Measurements from ENCODE around the gene CSNK2A2.

CSNK2A2 gene

DNA sequence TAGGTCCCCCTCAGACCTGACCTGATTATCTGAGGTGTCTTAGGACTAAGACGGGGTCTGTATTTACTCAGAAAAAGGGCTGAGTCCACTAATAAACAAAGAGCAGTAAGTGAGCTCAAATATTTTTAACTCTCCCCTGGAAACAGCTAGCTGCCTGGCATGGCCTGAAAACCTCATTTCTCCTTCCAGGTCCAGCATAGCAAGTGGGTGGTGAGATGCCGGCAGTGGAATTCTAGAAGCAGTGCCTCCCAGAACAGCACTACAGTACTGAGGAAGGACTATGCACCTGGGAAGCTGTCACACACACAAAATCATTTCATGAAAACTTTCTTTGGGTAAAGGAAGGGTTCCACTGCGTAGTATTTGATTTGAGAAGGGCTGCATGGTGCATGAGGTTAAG is 39.2 kb downstream of the CSNK2A2 start:
- no peak for DNase-seq
- Histone ChIP-seq H2AFZ (ENCODE audit: low read length) (no peak overlapping the region), H3K4me3 (ENCODE audit: low read length) (no peak overlapping the region), H3K9ac (ENCODE audit: low read length) (no peak overlapping the region), H3K4me1 (ENCODE audit: low read length) (no peaks in the 10 kb centered on the region), H3K36me3 (replicated peaks; ENCODE audit: insufficient read depth, low read length) (peaks cover under 1% of the 10 kb centered on the region), H3F3A (ENCODE audit: insufficient read depth, low read length) (no peaks in the 10 kb centered on the region), H3K4me2 (ENCODE audit: low read depth, low read length) (no peak overlapping the region), H3K79me2 (ENCODE audit: low read length) (no peaks in the 10 kb centered on the region), H3K9me2 (replicated peaks; ENCODE audit: insufficient read depth, low read length) (no peaks in the 10 kb centered on the region), H3K27me3 (replicated peaks; ENCODE audit: insufficient read depth, low read length) (no peaks in the 10 kb centered on the region), H3K9me3 (replicated peaks; ENCODE audit: insufficient read depth, low read length) (no peaks in the 10 kb centered on the region), H3K27ac (ENCODE audit: low read length) (no peak overlapping the region), H4K20me1 (ENCODE audit: insufficient read depth, low read length) (no peaks in the 10 kb centered on the region)
- TF ChIP-seq, protein P1, sequence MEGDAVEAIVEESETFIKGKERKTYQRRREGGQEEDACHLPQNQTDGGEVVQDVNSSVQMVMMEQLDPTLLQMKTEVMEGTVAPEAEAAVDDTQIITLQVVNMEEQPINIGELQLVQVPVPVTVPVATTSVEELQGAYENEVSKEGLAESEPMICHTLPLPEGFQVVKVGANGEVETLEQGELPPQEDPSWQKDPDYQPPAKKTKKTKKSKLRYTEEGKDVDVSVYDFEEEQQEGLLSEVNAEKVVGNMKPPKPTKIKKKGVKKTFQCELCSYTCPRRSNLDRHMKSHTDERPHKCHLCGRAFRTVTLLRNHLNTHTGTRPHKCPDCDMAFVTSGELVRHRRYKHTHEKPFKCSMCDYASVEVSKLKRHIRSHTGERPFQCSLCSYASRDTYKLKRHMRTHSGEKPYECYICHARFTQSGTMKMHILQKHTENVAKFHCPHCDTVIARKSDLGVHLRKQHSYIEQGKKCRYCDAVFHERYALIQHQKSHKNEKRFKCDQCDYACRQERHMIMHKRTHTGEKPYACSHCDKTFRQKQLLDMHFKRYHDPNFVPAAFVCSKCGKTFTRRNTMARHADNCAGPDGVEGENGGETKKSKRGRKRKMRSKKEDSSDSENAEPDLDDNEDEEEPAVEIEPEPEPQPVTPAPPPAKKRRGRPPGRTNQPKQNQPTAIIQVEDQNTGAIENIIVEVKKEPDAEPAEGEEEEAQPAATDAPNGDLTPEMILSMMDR (IDR thresholded peaks at IDR 0.05; ENCODE audit: low read length) = no peak
- no peak for TF ChIP-seq EZH2phosphoT487 (IDR thresholded peaks at IDR 0.05; ENCODE audit: low read length)

DNA sequence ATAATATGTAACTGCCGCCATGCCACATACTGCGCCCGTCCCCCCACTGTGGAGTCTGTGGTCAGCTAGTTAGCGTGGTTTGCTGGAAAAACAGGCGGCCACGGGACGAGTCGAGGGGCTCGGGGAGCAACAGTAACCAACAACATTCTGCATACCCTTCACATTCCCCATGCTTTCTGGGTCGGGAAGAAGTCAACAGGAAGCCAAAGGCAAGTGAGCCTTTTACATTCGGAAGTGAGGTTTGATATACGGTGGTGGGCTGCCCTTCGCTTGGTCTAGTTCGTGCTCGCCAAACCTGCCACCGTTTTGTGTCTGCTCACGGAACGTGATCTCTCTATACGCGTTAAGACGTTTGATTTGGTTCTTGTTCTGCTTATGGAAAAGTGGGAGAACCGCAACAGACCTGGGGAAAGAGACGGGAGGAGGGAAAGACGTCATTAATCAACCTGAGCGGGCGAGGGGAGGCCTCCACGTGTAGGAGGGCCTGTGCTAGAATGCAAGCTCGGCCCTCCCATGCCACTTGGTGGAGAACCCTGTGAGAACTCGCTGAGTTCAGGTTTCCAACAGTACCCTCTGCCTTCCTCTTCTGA is 39.9 kb downstream of the CSNK2A2 start:
- TF ChIP-seq, protein P1 (IDR thresholded peaks at IDR 0.05; ENCODE audit: low read length) = no peak
- no peak for TF ChIP-seq EZH2phosphoT487 (IDR thresholded peaks at IDR 0.05; ENCODE audit: low read length)
- no peak for TF ChIP-seq EZH2 (optimal IDR thresholded peaks at IDR 0.05; ENCODE audit: low read depth, low read length)
- Histone ChIP-seq H3K9me2 (replicated peaks; ENCODE audit: insufficient read depth, low read length) (no peaks in the 10 kb centered on the region), H3K79me2 (ENCODE audit: low read length) (no peaks in the 10 kb centered on the region)

DNA sequence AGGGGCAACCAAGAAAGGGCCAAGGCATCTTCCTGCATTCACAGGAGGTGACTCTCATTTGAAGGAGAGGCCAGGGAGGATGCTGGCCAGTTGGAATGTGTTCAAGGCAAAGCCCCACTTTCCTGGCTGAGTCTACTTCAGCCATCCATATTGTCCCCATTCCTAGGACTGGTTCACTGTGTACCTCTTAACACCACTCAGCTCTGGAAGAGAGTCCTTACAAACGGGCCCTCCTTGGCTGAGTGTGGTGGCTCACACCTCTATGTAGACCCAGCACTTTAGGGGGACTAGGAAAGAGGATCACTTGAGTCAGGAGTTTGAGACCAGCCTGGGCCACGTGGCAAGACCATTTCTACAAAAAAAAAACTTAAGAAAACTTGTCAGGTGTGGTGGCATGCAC is 40.7 kb downstream of the CSNK2A2 start:
- Histone ChIP-seq H3K36me3 (replicated peaks; ENCODE audit: insufficient read depth, low read length) (no peaks in the 10 kb centered on the region; the same call in none of the 2 replicates), H3F3A (ENCODE audit: insufficient read depth, low read length) (no peaks in the 10 kb centered on the region), H3K79me2 (ENCODE audit: low read length) (no peaks in the 10 kb centered on the region), H3K27ac (ENCODE audit: low read length) (no peak overlapping the region), H3K27me3 (replicated peaks; ENCODE audit: insufficient read depth, low read length) (no peaks in the 10 kb centered on the region), H3K9ac (ENCODE audit: low read length) (no peak overlapping the region), H3K4me1 (ENCODE audit: low read length) (no peaks in the 10 kb centered on the region), H4K20me1 (ENCODE audit: insufficient read depth, low read length) (no peaks in the 10 kb centered on the region), H3K4me2 (ENCODE audit: low read depth, low read length) (no peak overlapping the region), H3K9me2 (replicated peaks; ENCODE audit: insufficient read depth, low read length) (no peaks in the 10 kb centered on the region), H2AFZ (ENCODE audit: low read length) (no peak overlapping the region), H3K9me3 (replicated peaks; ENCODE audit: insufficient read depth, low read length) (no peaks in the 10 kb centered on the region), H3K4me3 (ENCODE audit: low read length) (no peak overlapping the region)
- TF ChIP-seq EZH2 (optimal IDR thresholded peaks at IDR 0.05; ENCODE audit: low read depth, low read length) (no peak), EZH2phosphoT487 (IDR thresholded peaks at IDR 0.05; ENCODE audit: low read length) (no peak)
- TF ChIP-seq, protein P1 (IDR thresholded peaks at IDR 0.05; ENCODE audit: low read length) = no peak
- DNase-seq = no peak

More for the DNA sequence above, 39.9 kb downstream of the CSNK2A2 start:
- Histone ChIP-seq H3K36me3 (replicated peaks; ENCODE audit: insufficient read depth, low read length) (no peaks in the 10 kb centered on the region; the same call in none of the 2 replicates), H3F3A (ENCODE audit: insufficient read depth, low read length) (no peaks in the 10 kb centered on the region), H3K9ac (ENCODE audit: low read length) (no peak overlapping the region), H2AFZ (ENCODE audit: low read length) (no peak overlapping the region), H4K20me1 (ENCODE audit: insufficient read depth, low read length) (no peaks in the 10 kb centered on the region), H3K4me3 (ENCODE audit: low read length) (no peak overlapping the region), H3K27me3 (replicated peaks; ENCODE audit: insufficient read depth, low read length) (no peaks in the 10 kb centered on the region), H3K4me2 (ENCODE audit: low read depth, low read length) (no peak overlapping the region), H3K4me1 (ENCODE audit: low read length) (no peaks in the 10 kb centered on the region), H3K9me3 (replicated peaks; ENCODE audit: insufficient read depth, low read length) (no peaks in the 10 kb centered on the region), H3K27ac (ENCODE audit: low read length) (no peak overlapping the region)
- DNase-seq = no peak

Data from MM.1S (cell line).